Measurements from ENCODE around the gene ZDHHC9. TPM values are rescaled to one million over a fixed set of nuclear protein-coding genes. Genes with fewer than 3 reads are reported as not detected.

The ZDHHC9 gene
- total RNA-seq, 2 experiments from 2014 or later, result 10.4 to 11.1 TPM

DNA sequence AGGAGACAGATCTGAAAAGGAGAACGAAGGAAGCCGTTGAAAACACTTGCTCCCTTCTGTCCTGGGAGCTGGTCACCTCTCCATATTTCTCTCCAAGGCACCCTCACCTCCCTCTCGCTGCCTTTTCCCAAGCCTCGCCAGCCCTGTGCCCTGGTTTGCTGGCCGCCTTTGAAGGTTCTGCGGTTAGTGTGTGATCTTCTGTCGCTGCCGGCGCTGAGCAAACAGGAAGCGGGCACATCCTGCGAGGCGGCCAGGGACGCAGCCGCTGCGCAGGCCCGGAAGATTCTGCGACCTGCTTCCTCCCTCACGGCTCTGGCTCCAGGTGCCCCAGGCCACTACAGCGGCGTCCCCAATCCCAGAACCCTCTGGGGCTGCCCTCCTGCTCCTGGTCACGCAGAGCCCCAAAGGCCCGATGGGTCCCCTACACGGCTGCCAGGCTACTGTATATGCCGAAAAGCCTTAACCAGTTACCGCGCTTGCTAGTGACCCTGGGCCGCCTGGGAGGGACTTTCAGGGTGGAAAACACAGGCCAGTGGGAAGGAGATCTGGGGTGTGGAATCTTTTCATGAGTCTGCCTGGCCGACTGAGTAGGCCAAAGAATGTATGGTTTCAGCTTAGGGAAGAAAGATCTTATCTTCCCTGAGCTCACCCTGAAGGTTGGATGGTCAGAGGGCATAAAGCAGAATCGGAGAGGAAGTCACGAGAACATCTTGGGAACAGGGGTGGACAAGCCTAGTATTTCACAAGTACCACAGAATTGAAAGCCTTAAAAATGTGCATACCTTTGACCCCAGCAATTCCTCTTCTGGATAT, 66.3 kb downstream of the ZDHHC9 start:
- peak overlapping the region; percentile 78 for H3K4me3 Mint-ChIP-seq
- ChIA-PET POLR2A (interaction anchor here (0.6 to 5.4 kb wide), 6 partner anchors 9 to 315 kb away, joined by 3 to 19 read pairs (median 4); no protein-coding TSS in a partner anchor), CTCF (interaction anchor here (1.0 to 1.8 kb wide), 4 partner anchors 18 to 50 kb away, joined by 3 to 8 read pairs (median 4); no protein-coding TSS in a partner anchor)
- H3K4me1 Mint-ChIP-seq (ENCODE audit: low read depth), result peaks cover 44% of the 10 kb centered on the region
- H3K9me3 Mint-ChIP-seq, result no peaks in the 10 kb centered on the region
- H3K27me3 Mint-ChIP-seq, result no peaks in the 10 kb centered on the region
- H3K27ac Mint-ChIP-seq, result peak overlapping the region; percentile 95
- TF ChIP-seq, protein P1, sequence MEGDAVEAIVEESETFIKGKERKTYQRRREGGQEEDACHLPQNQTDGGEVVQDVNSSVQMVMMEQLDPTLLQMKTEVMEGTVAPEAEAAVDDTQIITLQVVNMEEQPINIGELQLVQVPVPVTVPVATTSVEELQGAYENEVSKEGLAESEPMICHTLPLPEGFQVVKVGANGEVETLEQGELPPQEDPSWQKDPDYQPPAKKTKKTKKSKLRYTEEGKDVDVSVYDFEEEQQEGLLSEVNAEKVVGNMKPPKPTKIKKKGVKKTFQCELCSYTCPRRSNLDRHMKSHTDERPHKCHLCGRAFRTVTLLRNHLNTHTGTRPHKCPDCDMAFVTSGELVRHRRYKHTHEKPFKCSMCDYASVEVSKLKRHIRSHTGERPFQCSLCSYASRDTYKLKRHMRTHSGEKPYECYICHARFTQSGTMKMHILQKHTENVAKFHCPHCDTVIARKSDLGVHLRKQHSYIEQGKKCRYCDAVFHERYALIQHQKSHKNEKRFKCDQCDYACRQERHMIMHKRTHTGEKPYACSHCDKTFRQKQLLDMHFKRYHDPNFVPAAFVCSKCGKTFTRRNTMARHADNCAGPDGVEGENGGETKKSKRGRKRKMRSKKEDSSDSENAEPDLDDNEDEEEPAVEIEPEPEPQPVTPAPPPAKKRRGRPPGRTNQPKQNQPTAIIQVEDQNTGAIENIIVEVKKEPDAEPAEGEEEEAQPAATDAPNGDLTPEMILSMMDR (IDR thresholded peaks at IDR 0.05), result no peak
- DNase-seq, result peak; percentile 80
- peaks cover 30% of the 10 kb centered on the region for H3K36me3 Mint-ChIP-seq (ENCODE audit: low read depth)
- intact Hi-C loops (cut with micrococcal nuclease), result no loop called here
- ATAC-seq, result peak; percentile 17

GRCh38 chrX:129773649-129774458, 69.8 kb downstream of the ZDHHC9 start:
- DNase-seq, result peak; percentile 69
- CTCF ChIA-PET, result interaction anchor here (1.1 kb wide), 1 partner anchor 15 kb away, joined by 3 read pairs; no protein-coding TSS in a partner anchor

GRCh38 chrX:129772796-129773431, 70.8 kb downstream of the ZDHHC9 start:
- ATAC-seq, result peak; percentile 26
- ChIA-PET CTCF (interaction anchor here (1.1 to 2.0 kb wide), 5 partner anchors 10 to 47 kb away, joined by 3 to 6 read pairs (median 3); no protein-coding TSS in a partner anchor), POLR2A (interaction anchor here (1.3 to 7.0 kb wide), 3 partner anchors 9 to 26 kb away, joined by 5 to 56 read pairs (median 16); partner anchors contain the start of gene SASH3)
- Mint-ChIP-seq H3K27me3 (no peaks in the 10 kb centered on the region), H3K4me1 (ENCODE audit: low read depth) (peaks cover 70% of the 10 kb centered on the region), H3K27ac (peak overlapping the region; percentile 93), H3K4me3 (peak overlapping the region; percentile 58), H3K36me3 (ENCODE audit: low read depth) (peaks cover 5% of the 10 kb centered on the region), H3K9me3 (no peaks in the 10 kb centered on the region)
- peak; percentile 64 for DNase-seq
- TF ChIP-seq, protein P1 (IDR thresholded peaks at IDR 0.05), result no peak
- intact Hi-C loops (cut with micrococcal nuclease), result no loop called here

More at GRCh38 chrX:129773649-129774458, 69.8 kb downstream of the ZDHHC9 start:
- no peaks in the 10 kb centered on the region for H3K9me3 Mint-ChIP-seq
- intact Hi-C loops (cut with micrococcal nuclease), result no loop called here
- H3K36me3 Mint-ChIP-seq (ENCODE audit: low read depth), result peaks cover 5% of the 10 kb centered on the region
- TF ChIP-seq, protein P1 (IDR thresholded peaks at IDR 0.05), result no peak
- no peak overlapping the region for H3K4me3 Mint-ChIP-seq
- no peaks in the 10 kb centered on the region for H3K27me3 Mint-ChIP-seq
- H3K4me1 Mint-ChIP-seq (ENCODE audit: low read depth), result peaks cover 65% of the 10 kb centered on the region
- peak; percentile 27 for ATAC-seq
- POLR2A ChIA-PET, result interaction anchor here (0.6 to 7.0 kb wide), 4 partner anchors 8 to 51 kb away, joined by 4 to 56 read pairs (median 10); partner anchors contain the start of gene SASH3
- peak overlapping the region; percentile 93 for H3K27ac Mint-ChIP-seq

DNA sequence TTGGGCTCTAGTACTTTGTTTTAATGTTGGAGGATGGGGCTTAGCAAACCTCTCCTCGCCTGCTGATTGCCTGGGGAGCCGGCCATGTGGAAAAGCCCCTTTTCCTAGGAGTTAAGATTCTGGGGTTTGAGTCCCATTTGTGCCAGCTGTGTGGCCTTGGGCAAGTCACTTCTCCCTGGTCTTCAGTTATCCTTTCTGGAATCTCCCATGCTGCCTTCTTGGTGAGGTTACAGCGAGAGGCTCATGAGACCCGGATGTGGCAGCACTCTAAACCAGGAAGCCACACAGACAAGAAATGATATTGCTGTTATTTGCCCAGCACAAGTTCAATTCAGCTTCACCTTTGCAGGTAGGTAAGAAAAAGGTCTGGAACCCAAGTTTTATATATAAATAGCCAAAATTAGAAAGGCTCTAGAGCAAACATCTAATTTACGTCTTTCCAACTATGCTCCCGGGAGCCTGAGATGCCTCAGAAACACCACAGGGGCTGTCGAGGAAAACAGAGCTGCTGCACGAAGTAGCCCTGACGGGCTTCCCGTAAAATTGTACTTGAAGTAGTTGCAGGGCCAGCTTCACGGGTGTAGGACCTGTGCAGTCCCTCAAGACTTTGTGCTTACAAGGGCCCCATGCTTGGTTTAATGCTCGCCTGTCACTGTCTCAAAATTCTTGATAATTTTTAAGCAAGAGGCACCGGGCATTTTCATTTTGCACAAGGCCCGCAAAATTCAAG, 72.3 kb downstream of the ZDHHC9 start:
- Mint-ChIP-seq H3K27ac (peak overlapping the region; percentile 93), H3K36me3 (ENCODE audit: low read depth) (peaks cover 5% of the 10 kb centered on the region), H3K4me3 (peak overlapping the region; percentile 45), H3K27me3 (no peaks in the 10 kb centered on the region), H3K4me1 (ENCODE audit: low read depth) (peaks cover 70% of the 10 kb centered on the region), H3K9me3 (no peaks in the 10 kb centered on the region)
- POLR2A ChIA-PET, result interaction anchor here (0.6 to 7.0 kb wide), 4 partner anchors 10 to 15 kb away, joined by 3 to 56 read pairs (median 20); partner anchors contain the start of gene SASH3
- ATAC-seq, result no peak
- CTCF ChIA-PET, result interaction anchor here (1.5 to 2.0 kb wide), 3 partner anchors 9 to 46 kb away, joined by 3 to 6 read pairs (median 5); no protein-coding TSS in a partner anchor
- intact Hi-C loops (cut with micrococcal nuclease), result no loop called here
- DNase-seq, result peak; percentile 63
- TF ChIP-seq, protein P1 (IDR thresholded peaks at IDR 0.05), result no peak

All from activated CD8-positive, alpha-beta T cell treated with anti-CD3 and anti-CD28 coated beads for 36 hours (primary cell).